Stimulated activated naive B cell treated with anti-CD40 and anti-IgM and Interleukin-4, amounts not matched to agents 10 μg/mL and 1 μg/mL and 100 μg/mL, for 72 hours (primary cell): Measurements from ENCODE around the gene ESYT1.

Experiments
- ATAC-seq, 2 donors: fragments of 150-1000 bp; cut with Tn5 transposase; replicated peaks; 2 replicates each; pipeline ENCODE4 v1.10.0; 2021; ENCODE audit warnings: moderate library complexity in 1 of 2
- DNase-seq: peaks from one replicate; pipeline ENCODE4 v3.0.0; 2021
- H3K27ac Mint-ChIP-seq: one replicate; pipeline ENCODE4 v1.8.0; 2022; ENCODE audit warnings: mild to moderate bottlenecking, mixed read lengths
- H3K27me3 Mint-ChIP-seq, 2 donors: one replicate each; pipeline ENCODE4 v1.8.0; 2022; ENCODE audit warnings: mixed read lengths in 2 of 2
- H3K36me3 Mint-ChIP-seq, 2 donors: one replicate each; pipeline ENCODE4 v1.8.0; 2022; ENCODE audit warnings: mixed read lengths in 2 of 2, mild to moderate bottlenecking in 1 of 2
- H3K4me1 Mint-ChIP-seq, 2 donors: one replicate each; pipeline ENCODE4 v1.8.0; 2022; ENCODE audit warnings: mixed read lengths in 2 of 2, mild to moderate bottlenecking in 1 of 2
- H3K4me3 Mint-ChIP-seq, 2 donors: one replicate each; pipeline ENCODE4 v1.8.0; 2022; ENCODE audit warnings: mild to moderate bottlenecking in 2 of 2, mixed read lengths in 2 of 2, moderate library complexity in 1 of 2
- H3K9me3 Mint-ChIP-seq, 2 donors: one replicate each; pipeline ENCODE4 v1.8.0; 2022; ENCODE audit warnings: mixed read lengths in 2 of 2, mild to moderate bottlenecking in 1 of 2

The ESYT1 gene

DNA sequence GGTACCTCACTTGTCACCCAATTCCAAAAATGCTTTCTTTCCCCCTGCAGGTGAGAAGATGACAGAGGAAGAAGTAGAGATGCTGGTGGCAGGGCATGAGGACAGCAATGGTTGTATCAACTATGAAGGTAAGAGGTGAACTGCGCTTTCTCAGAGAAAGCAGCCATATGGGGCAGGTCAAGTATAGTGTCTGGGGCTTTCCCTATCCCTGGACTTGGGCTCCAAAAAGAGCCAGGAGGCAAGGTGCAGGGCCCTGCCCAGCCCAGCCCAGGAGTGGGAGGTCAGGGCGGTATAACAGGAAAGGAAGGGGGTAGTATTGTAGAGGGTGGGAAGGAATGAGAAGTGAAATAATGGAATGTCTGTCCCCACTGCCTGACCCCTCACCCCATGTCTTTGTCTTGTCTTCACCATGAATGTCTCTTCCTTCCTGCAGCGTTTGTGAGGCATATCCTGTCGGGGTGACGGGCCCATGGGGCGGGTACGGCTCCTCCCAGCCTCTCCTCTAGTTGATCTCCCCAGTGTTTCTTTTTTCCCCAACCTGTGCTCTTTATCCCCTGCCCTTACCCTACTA lies 32.2 kb downstream of the ESYT1 start:
- H3K4me3 Mint-ChIP-seq = peak overlapping the region; percentile 91 to 97
- H3K4me1 Mint-ChIP-seq = peaks cover 37 to 67% of the 10 kb centered on the region in 2 donors
- peaks cover 52 to 72% of the 10 kb centered on the region in 2 donors for H3K36me3 Mint-ChIP-seq
- H3K27ac Mint-ChIP-seq = peak overlapping the region; percentile 99
- H3K27me3 Mint-ChIP-seq = no peaks in the 10 kb centered on the region
- DNase-seq (no peak), ATAC-seq (no peak)
- H3K9me3 Mint-ChIP-seq = no peaks in the 10 kb centered on the region

DNA sequence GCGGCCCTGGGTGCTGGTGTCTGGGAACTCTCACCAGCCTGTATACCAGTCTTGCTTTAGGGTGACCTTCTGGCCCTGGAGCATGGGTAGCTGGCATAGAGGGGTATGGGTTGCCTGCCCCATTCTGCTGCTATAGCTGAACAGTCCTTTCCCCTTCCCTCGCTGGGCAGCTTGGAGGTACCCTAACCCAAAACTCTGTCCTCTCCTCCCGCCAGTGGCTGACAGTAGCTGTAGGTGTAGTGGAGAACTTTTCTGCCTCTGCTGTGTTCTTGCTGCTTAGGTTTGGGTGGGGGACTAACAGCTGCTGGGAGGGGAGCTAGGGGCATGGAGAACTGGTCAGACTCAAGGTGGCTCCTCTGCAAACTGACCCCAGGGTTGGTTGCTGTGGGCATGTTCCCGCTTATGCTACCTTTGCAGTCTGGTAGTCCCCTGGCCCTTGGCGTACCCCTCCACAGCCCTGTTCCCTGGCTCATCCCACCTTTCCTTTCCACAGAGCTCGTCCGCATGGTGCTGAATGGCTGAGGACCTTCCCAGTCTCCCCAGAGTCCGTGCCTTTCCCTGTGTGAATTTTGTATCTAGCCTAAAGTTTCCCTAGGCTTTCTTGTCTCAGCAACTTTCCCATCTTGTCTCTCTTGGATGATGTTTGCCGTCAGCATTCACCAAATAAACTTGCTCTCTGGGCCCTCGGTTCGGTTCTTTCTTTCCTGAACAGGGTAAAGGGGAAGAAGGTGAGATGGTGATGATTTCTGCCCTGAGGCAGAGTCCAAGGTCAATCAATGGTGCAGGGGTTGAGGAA lies 33.0 kb downstream of the ESYT1 start:
- Mint-ChIP-seq H3K36me3 (peaks cover 51 to 72% of the 10 kb centered on the region in 2 donors), H3K4me3 (peak overlapping the region; percentile 91 to 97), H3K4me1 (peaks cover 32 to 62% of the 10 kb centered on the region in 2 donors), H3K27ac (peak overlapping the region; percentile 88), H3K9me3 (no peaks in the 10 kb centered on the region), H3K27me3 (no peaks in the 10 kb centered on the region)
- DNase-seq (no peak), ATAC-seq (no peak)

DNA sequence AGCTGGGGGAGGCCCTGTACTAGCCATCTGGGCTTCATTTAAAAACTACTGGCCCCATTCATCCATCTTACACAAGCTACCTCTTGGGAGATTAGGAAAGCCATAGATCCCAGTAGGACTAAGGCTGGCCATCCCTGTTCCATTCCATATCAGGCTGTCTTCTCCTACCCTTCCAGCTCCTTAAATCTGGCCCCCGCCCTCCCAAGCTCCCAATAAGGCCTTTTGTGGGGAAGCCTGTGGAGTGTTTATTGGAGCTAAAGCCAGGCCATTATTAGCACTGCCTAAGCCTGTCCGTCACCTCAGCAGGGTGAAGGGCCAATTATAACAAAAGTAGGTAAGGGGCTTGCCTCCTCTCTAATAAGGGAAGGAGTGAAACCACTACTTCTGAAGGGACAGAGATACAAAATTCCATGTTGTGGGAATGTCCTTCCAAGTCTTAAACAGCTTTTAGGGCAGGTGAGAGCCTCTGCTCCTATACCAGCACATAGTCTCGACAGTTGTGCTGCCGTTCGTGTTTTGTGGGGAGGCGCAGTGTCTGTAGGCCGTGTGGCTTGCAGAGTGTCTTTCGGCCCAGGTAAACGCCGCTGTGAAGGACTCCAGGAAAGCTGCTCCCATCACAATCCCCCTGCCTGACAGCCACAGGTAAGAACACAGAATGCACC lies 33.8 kb downstream of the ESYT1 start:
- DNase-seq = no peak
- Mint-ChIP-seq H3K27ac (peak overlapping the region; percentile 88), H3K27me3 (no peaks in the 10 kb centered on the region), H3K4me1 (peaks cover 32 to 62% of the 10 kb centered on the region in 2 donors), H3K9me3 (no peaks in the 10 kb centered on the region), H3K4me3 (peak overlapping the region; percentile 91 to 97), H3K36me3 (peaks cover 51 to 72% of the 10 kb centered on the region in 2 donors)
- no peak for ATAC-seq

DNA sequence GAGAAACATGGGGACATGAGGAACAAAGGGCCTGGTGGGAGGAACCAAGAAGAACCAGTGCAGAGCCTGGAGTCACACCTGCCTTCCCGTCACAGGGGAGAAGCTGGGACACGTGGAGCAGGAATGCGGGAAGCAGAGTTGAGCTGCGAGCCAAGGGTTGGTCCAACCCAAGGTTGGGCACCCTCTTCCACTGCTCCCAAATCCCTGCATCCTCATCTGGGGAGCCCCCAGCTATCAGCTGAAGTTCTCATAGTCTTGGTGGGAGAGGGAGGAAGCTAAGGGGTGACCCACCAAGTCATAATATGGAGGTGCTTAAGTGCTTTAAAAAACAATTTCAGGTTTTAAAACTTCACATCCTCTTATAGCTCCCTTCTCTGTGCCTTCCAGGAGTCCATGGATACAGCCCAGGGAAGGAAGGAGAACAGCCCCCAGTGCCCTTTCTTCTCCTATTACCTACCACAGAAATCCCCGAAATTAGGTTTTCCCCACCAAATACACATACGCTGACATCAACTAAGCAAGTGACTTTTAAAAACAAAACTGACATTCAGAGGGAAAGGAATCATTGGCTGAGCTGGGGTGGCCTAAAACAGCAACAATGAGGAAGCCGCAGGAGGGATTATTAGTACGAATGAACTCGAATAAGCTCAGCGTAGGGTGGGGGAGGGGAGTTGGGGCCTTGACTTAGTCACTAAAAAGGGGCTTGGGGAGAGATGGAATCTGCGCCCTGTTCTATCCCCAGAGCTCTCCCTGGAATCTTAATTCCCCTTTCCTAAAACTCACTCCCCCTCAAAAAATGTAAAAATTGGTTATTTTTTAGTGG lies 34.6 kb downstream of the ESYT1 start:
- Mint-ChIP-seq H3K27me3 (no peaks in the 10 kb centered on the region), H3K4me1 (peaks cover 30 to 55% of the 10 kb centered on the region in 2 donors), H3K9me3 (no peaks in the 10 kb centered on the region), H3K36me3 (peaks cover 54 to 76% of the 10 kb centered on the region in 2 donors), H3K27ac (peak overlapping the region; percentile 80), H3K4me3 (peak overlapping the region in 1 of 2 donors; percentile 13)
- DNase-seq (no peak), ATAC-seq (no peak)

DNA sequence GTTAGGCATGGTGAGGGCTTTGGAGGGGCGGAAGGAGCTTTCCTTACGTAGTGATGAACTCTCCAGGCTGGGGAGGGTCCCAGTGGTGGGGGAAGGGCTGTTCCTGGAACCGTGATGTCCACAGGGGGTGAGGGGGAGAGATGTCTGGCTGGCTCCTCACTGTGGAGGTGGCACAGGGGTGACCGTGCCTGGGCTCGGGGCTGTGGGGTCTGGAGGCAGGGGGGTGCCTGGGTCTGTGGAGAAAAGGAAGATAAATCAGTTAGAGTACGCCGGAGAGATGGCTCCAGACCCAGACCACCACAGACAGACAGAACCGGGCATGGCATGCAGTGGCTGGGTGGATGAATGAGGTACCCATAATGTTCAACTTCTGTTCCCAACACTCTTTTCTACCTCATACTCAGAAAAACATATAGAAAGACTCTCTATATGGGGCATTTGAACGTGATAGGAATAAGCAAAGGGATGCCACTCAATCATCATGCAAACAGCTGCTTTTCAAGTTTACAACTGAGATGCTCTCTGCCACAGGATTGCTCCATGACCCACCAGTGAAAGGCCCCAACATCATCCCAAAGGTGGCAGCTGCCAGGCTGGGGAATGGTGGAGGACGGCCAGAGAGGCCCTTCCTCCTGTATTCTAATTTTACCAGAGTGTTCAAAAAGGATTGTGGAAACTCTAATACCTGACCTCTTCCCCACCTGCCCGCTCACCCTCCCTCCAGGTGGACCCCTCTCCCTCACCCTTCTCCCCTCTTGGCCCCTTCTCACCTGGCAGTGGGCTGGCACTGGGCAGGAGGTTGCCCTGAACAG lies 35.7 kb downstream of the ESYT1 start:
- Mint-ChIP-seq H3K4me3 (peak overlapping the region; percentile 48 to 55), H3K27ac (peak overlapping the region; percentile 92), H3K9me3 (no peaks in the 10 kb centered on the region), H3K27me3 (no peaks in the 10 kb centered on the region), H3K36me3 (peaks cover 53 to 74% of the 10 kb centered on the region in 2 donors), H3K4me1 (peaks cover 30 to 51% of the 10 kb centered on the region in 2 donors)
- DNase-seq (no peak), ATAC-seq (no peak)

DNA sequence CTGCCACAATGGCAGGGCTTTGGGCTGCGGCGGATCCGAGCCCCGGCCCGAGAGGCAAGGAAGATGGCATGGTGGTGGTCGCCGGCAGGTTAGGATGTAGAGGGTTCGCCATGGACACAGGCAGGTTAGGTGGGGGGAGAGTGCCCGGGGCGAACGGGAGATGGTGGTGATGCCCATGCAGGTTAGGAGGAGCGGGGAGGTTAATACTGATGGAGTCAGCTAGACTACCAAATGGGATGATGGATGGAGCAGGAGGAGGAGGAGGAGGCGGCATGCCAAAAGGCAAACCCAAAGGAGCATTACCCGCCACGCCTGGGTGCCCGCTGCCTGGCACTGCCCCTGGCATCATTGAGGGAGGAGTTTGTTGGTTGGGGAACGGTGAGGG lies 36.3 kb downstream of the ESYT1 start:
- Mint-ChIP-seq H3K9me3 (no peaks in the 10 kb centered on the region), H3K36me3 (peaks cover 50 to 72% of the 10 kb centered on the region in 2 donors), H3K27ac (peak overlapping the region; percentile 87), H3K4me1 (peaks cover 27 to 45% of the 10 kb centered on the region in 2 donors), H3K4me3 (peak overlapping the region; percentile 17 to 36), H3K27me3 (no peaks in the 10 kb centered on the region)
- ATAC-seq = no peak
- no peak for DNase-seq

DNA sequence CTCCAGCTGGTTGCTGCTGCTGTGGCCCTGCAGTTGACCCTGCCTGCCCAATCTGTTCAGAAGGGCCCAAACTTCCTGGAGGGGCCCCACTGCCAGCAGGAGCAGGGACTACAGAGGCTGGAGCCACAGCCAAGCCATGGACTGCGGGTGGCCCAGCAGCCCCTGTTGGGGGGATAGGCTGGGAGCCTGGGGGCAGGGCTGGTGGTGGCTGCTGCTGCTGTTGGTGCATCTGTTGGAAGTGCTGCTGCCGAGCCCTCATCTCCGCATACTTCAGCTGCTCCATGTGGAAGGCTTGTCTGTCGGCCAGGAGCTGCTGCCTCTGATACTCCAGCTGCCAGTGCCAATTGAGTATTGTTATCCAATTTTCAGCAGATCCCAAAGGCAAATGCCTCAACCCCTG lies 37.3 kb downstream of the ESYT1 start:
- peak in 1 of 2 donors; percentile 13 for ATAC-seq

DNA sequence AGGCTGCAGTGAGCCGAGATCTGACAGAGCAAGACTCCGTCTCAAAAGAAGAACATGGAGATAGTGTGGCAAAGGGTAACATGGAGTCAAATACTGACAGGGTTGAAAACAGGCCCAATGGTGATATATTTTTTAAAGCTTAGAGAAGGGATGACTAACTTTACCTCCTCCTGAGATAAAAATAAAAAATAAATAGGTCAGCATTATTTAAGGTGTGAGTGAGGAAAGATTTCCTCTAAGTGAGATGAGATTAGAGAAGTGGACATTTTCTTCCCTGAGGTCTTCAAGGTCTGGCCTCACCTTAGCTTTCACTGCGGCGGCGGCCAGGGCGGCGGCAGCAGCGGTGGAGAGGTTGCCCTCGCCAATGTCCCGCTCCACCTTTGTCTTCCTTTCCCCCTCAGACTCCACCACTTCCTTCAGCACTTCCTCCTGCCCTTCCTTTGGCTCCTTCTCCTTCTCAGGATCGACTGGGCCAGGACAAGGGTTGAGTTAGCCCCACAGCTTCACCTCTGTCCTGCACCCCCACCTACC lies 41.2 kb downstream of the ESYT1 start:
- no peaks in the 10 kb centered on the region for H3K27me3 Mint-ChIP-seq
- H3K9me3 Mint-ChIP-seq = no peaks in the 10 kb centered on the region
- DNase-seq (no peak), ATAC-seq (no peak)
- no peak overlapping the region for H3K27ac Mint-ChIP-seq
- H3K4me3 Mint-ChIP-seq = no peak overlapping the region
- peaks cover 39 to 65% of the 10 kb centered on the region in 2 donors for H3K36me3 Mint-ChIP-seq
- H3K4me1 Mint-ChIP-seq = peaks cover 0 to 2% of the 10 kb centered on the region in 2 donors

More for the DNA sequence above, 37.3 kb downstream of the ESYT1 start:
- Mint-ChIP-seq H3K27ac (peak overlapping the region; percentile 88), H3K36me3 (peaks cover 49 to 72% of the 10 kb centered on the region in 2 donors), H3K4me3 (no peak overlapping the region), H3K4me1 (peaks cover 20 to 35% of the 10 kb centered on the region in 2 donors), H3K27me3 (no peaks in the 10 kb centered on the region), H3K9me3 (no peaks in the 10 kb centered on the region)
- DNase-seq = no peak

DNA sequence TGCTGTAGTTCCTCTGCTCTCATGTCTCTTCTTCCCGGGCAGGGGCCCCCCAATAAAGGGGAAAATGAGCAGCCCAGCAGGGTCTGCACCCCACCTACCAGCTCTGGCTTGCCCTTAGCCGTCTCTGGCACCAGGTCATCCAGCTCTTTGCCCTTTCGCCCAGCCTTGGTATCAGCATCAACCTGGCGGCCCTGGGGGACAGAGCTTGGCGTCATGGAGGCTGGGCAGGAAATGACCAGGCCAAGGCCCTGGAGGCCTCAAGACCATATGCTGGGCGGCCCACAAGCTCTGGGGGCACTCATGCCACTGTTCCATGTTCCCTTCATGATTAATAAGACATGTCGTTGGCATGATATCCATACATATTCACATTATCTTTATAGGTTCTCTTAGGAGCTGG lies 44.8 kb downstream of the ESYT1 start:
- Mint-ChIP-seq H3K9me3 (no peaks in the 10 kb centered on the region), H3K36me3 (peaks cover 39 to 62% of the 10 kb centered on the region in 2 donors), H3K4me1 (no peaks in the 10 kb centered on the region), H3K4me3 (no peak overlapping the region), H3K27ac (no peak overlapping the region), H3K27me3 (no peaks in the 10 kb centered on the region)
- DNase-seq (no peak), ATAC-seq (no peak)

DNA sequence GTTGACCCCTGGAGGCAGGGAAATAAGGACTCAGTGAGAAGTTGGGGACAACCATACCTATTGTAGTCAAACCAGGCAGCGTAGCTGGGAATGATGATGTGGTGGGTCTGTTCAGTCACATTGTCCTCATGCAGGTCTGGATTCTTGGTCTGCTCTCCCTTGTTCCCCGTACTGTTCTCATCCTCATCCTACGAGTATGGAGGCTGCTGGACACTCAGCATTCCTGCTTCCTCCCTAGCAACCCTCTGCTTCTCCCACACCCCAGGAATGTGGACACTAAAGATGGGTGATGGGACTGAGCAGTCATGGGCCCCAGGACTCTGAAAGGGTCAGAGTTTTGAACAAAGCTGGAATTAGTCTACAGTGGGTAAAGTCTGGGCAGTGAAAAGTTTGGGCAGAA lies 50.3 kb downstream of the ESYT1 start:
- Mint-ChIP-seq H3K4me3 (no peak overlapping the region), H3K27ac (no peak overlapping the region), H3K4me1 (no peaks in the 10 kb centered on the region), H3K27me3 (no peaks in the 10 kb centered on the region), H3K36me3 (peaks cover 51 to 52% of the 10 kb centered on the region in 2 donors), H3K9me3 (no peaks in the 10 kb centered on the region)
- DNase-seq = no peak
- ATAC-seq = no peak

DNA sequence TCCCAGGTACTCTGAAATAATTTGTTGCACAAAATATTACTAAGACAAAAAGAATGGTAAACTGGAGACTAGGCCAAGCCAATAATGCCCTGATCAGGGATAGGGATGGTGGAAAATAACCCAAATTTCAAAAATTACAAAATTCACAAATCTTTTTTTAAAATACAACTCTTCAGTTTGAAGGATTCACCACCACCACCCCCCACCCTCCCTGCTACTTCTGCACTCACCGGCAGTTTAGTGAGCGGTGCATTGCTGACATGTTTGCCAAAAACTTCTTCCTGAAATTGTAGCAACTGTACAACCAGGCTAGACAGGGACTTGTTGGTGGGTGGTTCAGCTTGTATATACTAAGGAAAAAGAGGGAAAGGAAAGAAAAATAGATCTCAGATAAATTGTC lies 58.9 kb downstream of the ESYT1 start:
- DNase-seq (no peak), ATAC-seq (no peak)
- Mint-ChIP-seq H3K4me1 (peaks cover 22 to 44% of the 10 kb centered on the region in 2 donors), H3K9me3 (no peaks in the 10 kb centered on the region), H3K4me3 (no peak overlapping the region), H3K27ac (no peak overlapping the region), H3K27me3 (peaks cover 0 to 4% of the 10 kb centered on the region in 2 donors), H3K36me3 (peaks cover 22 to 29% of the 10 kb centered on the region in 2 donors)

DNA sequence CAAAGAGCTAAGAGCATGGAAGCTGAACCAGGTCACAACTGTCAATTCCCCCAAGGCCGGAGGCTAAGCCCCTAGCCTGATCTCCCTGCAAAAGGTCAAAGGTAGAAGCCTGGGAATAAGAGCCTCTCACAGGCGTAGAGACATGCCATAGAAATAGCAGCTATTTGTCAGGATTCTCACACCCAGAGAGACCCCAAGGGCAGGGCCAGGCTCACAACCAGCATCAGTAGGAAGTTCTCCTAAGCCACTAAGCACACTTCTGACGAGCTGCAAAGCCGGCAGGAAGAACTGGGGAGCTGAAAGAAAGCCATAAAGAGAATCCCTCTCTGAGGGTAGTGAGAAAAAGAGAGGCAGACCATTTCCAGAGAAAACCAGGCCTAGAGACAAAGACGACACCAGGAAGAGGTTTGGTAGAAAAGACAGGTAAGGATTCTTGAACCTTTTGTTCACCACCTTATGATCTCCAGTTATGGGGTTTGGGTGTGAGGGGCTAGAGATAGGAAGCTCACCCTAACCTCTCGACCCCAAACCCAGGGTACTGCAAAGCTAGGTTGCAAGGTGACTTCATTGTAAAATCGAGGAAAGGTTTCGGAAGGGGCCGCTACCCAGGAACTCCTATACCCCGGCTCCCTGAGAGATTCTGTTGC lies 60.2 kb downstream of the ESYT1 start:
- Mint-ChIP-seq H3K36me3 (peaks cover 20 to 22% of the 10 kb centered on the region in 2 donors), H3K27me3 (peaks cover 0 to 4% of the 10 kb centered on the region in 2 donors), H3K4me3 (peak overlapping the region; percentile 83 to 84), H3K9me3 (no peaks in the 10 kb centered on the region), H3K4me1 (peaks cover 26 to 50% of the 10 kb centered on the region in 2 donors), H3K27ac (peak overlapping the region; percentile 63)
- DNase-seq (no peak), ATAC-seq (no peak)

DNA sequence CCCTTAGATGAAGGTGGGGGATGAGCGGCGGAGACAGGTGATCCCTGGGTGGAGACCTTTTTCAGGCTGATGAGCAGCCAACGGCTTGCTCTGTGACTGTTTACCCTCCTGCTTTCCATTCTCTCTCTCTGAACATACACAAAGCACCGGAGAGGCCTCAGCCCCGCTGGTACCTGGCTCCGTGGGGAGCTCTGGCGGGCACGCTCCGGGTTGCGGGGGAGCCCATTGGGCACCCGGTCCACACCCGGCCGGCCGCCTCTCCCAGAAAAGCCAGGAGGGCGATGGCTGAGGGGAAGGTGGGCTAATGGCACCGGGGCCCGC lies 60.7 kb downstream of the ESYT1 start:
- peaks cover 29 to 53% of the 10 kb centered on the region in 2 donors for H3K4me1 Mint-ChIP-seq
- DNase-seq (no peak), ATAC-seq (peak; percentile 1 to 5)
- H3K27me3 Mint-ChIP-seq = peaks cover 0 to 4% of the 10 kb centered on the region in 2 donors
- H3K36me3 Mint-ChIP-seq = peaks cover 19 to 21% of the 10 kb centered on the region in 2 donors
- H3K4me3 Mint-ChIP-seq = peak overlapping the region; percentile 83 to 84
- no peaks in the 10 kb centered on the region for H3K9me3 Mint-ChIP-seq
- peak overlapping the region; percentile 63 for H3K27ac Mint-ChIP-seq
